K562 (cell line): ENCODE measurements around the gene UTP25. TPM values are rescaled to one million over a fixed set of nuclear protein-coding genes. Genes with fewer than 3 reads are reported as not detected.
A peak's percentile ranks its signal among the peaks of the same experiment; 100 is the strongest.

Experiments
- ATAC-seq: fragments of 200-7000 bp; cut with Tn5 transposase; 3 replicates; pipeline ENCODE4 v1.9.1; 2020; ENCODE audit warnings: moderate library complexity
- BruUV-seq: library from RNA; stranded (reverse); fragments of 400-500 nt; replicated peaks from 2 replicates; lab custom pipeline; 2021; lab: Mats Ljungman, UMichigan
- CTCF ChIA-PET: fragments of 300-600 bp; formaldehyde crosslinking; extraction: SDS; loops from one replicate; lab custom pipeline; 2021; ENCODE audit warnings: low intra/inter-chr PET ratio; lab: Yijun Ruan, JAX
- POLR2A ChIA-PET: fragments of 300-600, 350-650 bp; sonication (Branson Sonifier 250); formaldehyde crosslinking; extraction: SDS; loops from one replicate; lab custom pipeline; 2021; ENCODE audit warnings: antibody characterized with exemption, inconsistent platforms; lab: Yijun Ruan, JAX
- DNase-seq, 4 experiments: peaks; one replicate each; pipeline versions ENCODE4 v3.0.0 to v3.0.0-alpha.2; 2011 to 2018; ENCODE audit warnings: low spot score in 3 of 4, mixed read lengths in 3 of 4; ENCODE audit errors: extremely low read depth in 1 of 4
- FAIRE-seq: peaks from 2 replicates; lab custom pipeline; 2011; peaks lifted over from hg19 to GRCh38; lab: Jason Lieb, UNC
- H2AFZ ChIP-seq: 2 replicates; pipeline ENCODE4 v1.6.0; 2011; ENCODE audit warnings: low read depth, low read length, control low read depth, inconsistent platforms
- H3K27ac ChIP-seq: fragments of 200-600 bp; 3 replicates; pipeline ENCODE4 v1.8.0; 2011; ENCODE audit warnings: low read depth, mild to moderate bottlenecking, control low read depth, inconsistent platforms, low read length, moderate library complexity, mixed read lengths; ENCODE audit errors: extremely low read depth
- H3K27me3 ChIP-seq, 2 experiments: fragments of 300-600 bp in 1 of 2; 2 replicates in 1 of 2; 3 replicates in 1 of 2; pipeline versions ENCODE4 v1.6.0 to v1.8.0; 2011; ENCODE audit warnings: inconsistent platforms in 2 of 2, low read length in 2 of 2, mild to moderate bottlenecking in 1 of 2, mixed read lengths in 1 of 2, moderate library complexity in 1 of 2; ENCODE audit not compliant: control insufficient read depth in 2 of 2, insufficient read depth in 2 of 2
- H3K36me3 ChIP-seq: fragments of 300-600 bp; 3 replicates; pipeline ENCODE4 v1.8.0; 2011; ENCODE audit warnings: mild to moderate bottlenecking, low read length, inconsistent platforms; ENCODE audit not compliant: control insufficient read depth, insufficient read depth
- H3K4me1 ChIP-seq, 2 experiments: fragments of 200-600 bp in 1 of 2; replicated peaks in 1 of 2; 2 replicates in 1 of 2; 3 replicates in 1 of 2; pipeline versions ENCODE4 v1.5.1 to v1.8.0; 2011; ENCODE audit warnings: inconsistent platforms in 2 of 2, low read length in 2 of 2, mild to moderate bottlenecking in 1 of 2, mixed read lengths in 1 of 2, moderate library complexity in 1 of 2; ENCODE audit not compliant: control insufficient read depth in 2 of 2, insufficient read depth in 2 of 2
- H3K4me2 ChIP-seq: 2 replicates; pipeline ENCODE4 v1.6.1; 2011; ENCODE audit warnings: low read length, control low read depth, inconsistent platforms, mixed read lengths; ENCODE audit not compliant: insufficient read depth
- H3K4me3 ChIP-seq: fragments of 200-600 bp; sonication (generic), shearing (Covaris generic); 2 replicates; pipeline ENCODE4 v1.5.1; 2016; ENCODE audit warnings: control low read depth, inconsistent platforms
- H3K79me2 ChIP-seq: fragments of 200-600 bp; 3 replicates; pipeline ENCODE4 v1.8.0; 2011; ENCODE audit warnings: low read length, inconsistent platforms; ENCODE audit not compliant: control insufficient read depth, insufficient read depth
- H3K9ac ChIP-seq, 2 experiments: 2 replicates each; pipeline versions ENCODE4 v1.6.0 to v1.6.1; 2011; ENCODE audit warnings: low read depth in 2 of 2, low read length in 2 of 2, control low read depth in 1 of 2, inconsistent platforms in 1 of 2, mild to moderate bottlenecking in 1 of 2, mixed read lengths in 1 of 2; ENCODE audit not compliant: insufficient read depth in 1 of 2
- H3K9me1 ChIP-seq: one replicate; pipeline ENCODE4 v1.6.0; 2011; ENCODE audit warnings: inconsistent platforms, mild to moderate bottlenecking, low read length, moderate library complexity; ENCODE audit not compliant: control insufficient read depth, insufficient read depth
- H3K9me3 ChIP-seq: replicated peaks from 2 replicates; pipeline ENCODE4 v1.5.1; 2011; ENCODE audit warnings: low read depth, low read length, inconsistent platforms; ENCODE audit not compliant: control insufficient read depth, insufficient read depth
- H4K20me1 ChIP-seq: replicated peaks from 2 replicates; pipeline ENCODE4 v1.6.1; 2011; ENCODE audit warnings: low read length, inconsistent platforms, mixed read lengths; ENCODE audit not compliant: control insufficient read depth, insufficient read depth
- CBX3 ChIP-seq, 2 experiments: IDR thresholded peaks; 1 replicate in 1 of 2; 2 replicates in 1 of 2; pipeline ENCODE4 v1.6.1; 2012; ENCODE audit warnings: inconsistent platforms in 2 of 2, low read length in 2 of 2, borderline replicate concordance in 1 of 2, control low read depth in 1 of 2
- ESRRA ChIP-seq: fragments of 450-650 bp; IDR thresholded peaks from 2 replicates; pipeline ENCODE4 v1.6.1; 2014; ENCODE audit warnings: low read depth, mild to moderate bottlenecking, moderate library complexity, borderline replicate concordance
- MNT ChIP-seq, 2 experiments: fragments of 450-650 bp; conservative IDR thresholded peaks; 2 replicates each; pipeline ENCODE4 v1.6.1; 2017; ENCODE audit warnings: mild to moderate bottlenecking in 2 of 2, moderate library complexity in 2 of 2
- SFPQ ChIP-seq: fragments of 200-400 bp; formaldehyde crosslinking; IDR thresholded peaks from 2 replicates; pipeline ENCODE4 v1.6.1; 2017; ENCODE audit warnings: mild to moderate bottlenecking, low read depth, low read length, moderate library complexity
- WHSC1 ChIP-seq: IDR thresholded peaks from one replicate; pipeline ENCODE4 v1.6.1; 2012; ENCODE audit warnings: low read length, control low read depth, inconsistent platforms
- WGBS: fragments of 100-300 bp; shearing (Covaris generic); methylation state at CpG from one replicate; pipeline ENCODE4 v1.1.6; 2016; ENCODE audit warnings: low coverage, mixed read lengths; ENCODE audit not compliant: insufficient coverage; ENCODE audit errors: missing lambda C conversion rate; 5-methylcytosine and 5-hydroxymethylcytosine counted together
- in situ Hi-C: fragments of 300-500 bp; cut with MboI; formaldehyde crosslinking; loops from 4 replicates; pipeline ENCODE4 v1.15.0; 2018; ENCODE audit warnings: inconsistent platforms, mixed read lengths
- intact Hi-C: fragments of 100-400 bp; cut with micrococcal nuclease; formaldehyde crosslinking; loops from 2 replicates; pipeline ENCODE4 v1.14.2; 2022
- polyA plus RNA-seq, 8 experiments: library from polyadenylated mRNA; depleted of rRNA in 4 of 8; stranded (reverse) in 5 of 8; unstranded in 3 of 8; fragments of >200 nt; fragmentation: Nextera tagmentation in 2 of 8; fragmentation: Illumina TruSeq in 1 of 8; extraction: Ambion mirVana in 2 of 8; extraction: Trizol in 1 of 8; gene quantifications; 2 replicates each; pipeline versions ENCODE4 v1.2.1 to v1.2.3, GENCODE V29; 2011 to 2014; ENCODE audit warnings: inconsistent platforms in 1 of 8, missing spikeins in 1 of 8
- total RNA-seq, 7 experiments: library from RNA; depleted of rRNA in 6 of 7; stranded (reverse); fragments of >200 nt in 6 of 7; fragmentation: Illumina TruSeq in 2 of 7; extraction: Trizol in 2 of 7; gene quantifications; 2 replicates each; pipeline versions ENCODE4 v1.2.1 to v1.2.3, GENCODE V29; 2011 to 2021; ENCODE audit warnings: low replicate concordance in 1 of 7

The UTP25 gene
- total and polyA plus RNA-seq, 9 of the 15 experiments (the other 6 are each of a cell fraction or from before 2014, with no cell fraction given) = 5.7 to 17.6 (median 12.0) TPM

GRCh38 chr1:209805341-209805781, 22.4 kb upstream of the UTP25 start (continued):
- no peak for TF ChIP-seq SFPQ
- no peak for TF ChIP-seq ESRRA
- no peak for TF ChIP-seq WHSC1
- TF ChIP-seq CBX3 (IDR thresholded peaks at IDR 0.05; ENCODE audit: borderline replicate concordance in 1 of 2, low read length in 2 of 2) = no peak

GRCh38 chr1:209805875-209806760, 21.7 kb upstream of the UTP25 start, which contains the start of gene IRF6:
IRF6 (minus strand) TSS chr1:209806142; CDS start chr1:209801413, 4,729 bp downstream.
- ATAC-seq (peak; percentile 98), DNase-seq (peak; percentile 96 to 98 (median 96)), FAIRE-seq (peak; percentile 92)
- ChIA-PET CTCF (no interaction called here), POLR2A (interaction anchor here (0.7 to 1.1 kb wide), 2 partner anchors 10 to 18 kb away, joined by 3 to 5 read pairs; no protein-coding TSS in a partner anchor)
- H4K20me1 ChIP-seq = no peaks in the 10 kb centered on the region
- H3K27ac ChIP-seq = peak within 1 kb of the TSS; percentile 72
- H3K9me3 ChIP-seq = no peaks in the 10 kb centered on the region
- intact Hi-C loops = no loop called here
- BruUV-seq = TSS peak; percentile 88
- peaks cover 11 to 16% of the 10 kb centered on the region in 2 experiments; a peak in 4 of 5 replicates for H3K27me3 ChIP-seq
- peak within 1 kb of the TSS; percentile 99 for H2AFZ ChIP-seq
- H3K4me2 ChIP-seq = peak within 1 kb of the TSS; percentile 87
- in situ Hi-C loops = no loop called here
- no peaks in the 10 kb centered on the region for H3K79me2 ChIP-seq
- no peaks in the 10 kb centered on the region for H3K36me3 ChIP-seq
- peak within 1 kb of the TSS; percentile 62 to 78 for H3K9ac ChIP-seq
- H3K4me1 ChIP-seq = peaks cover 21 to 23% of the 10 kb centered on the region in 2 experiments
- 4% methylated on average over 45 of the region's 46 CpGs for WGBS
- peak within 1 kb of the TSS; percentile 37 for H3K4me3 ChIP-seq
- H3K9me1 ChIP-seq = peaks cover 3% of the 10 kb centered on the region
- 0 out of 4 replicates have a peak, but pooled peaks of 1 of the 2 experiments have one; percentile 32 for TF ChIP-seq MNT (conservative IDR thresholded peaks at IDR 0.05)
